ENCODE data around the gene MCAM. TPM values are rescaled to one million over a fixed set of nuclear protein-coding genes. Genes with fewer than 3 reads are reported as not detected.

The MCAM gene, protein sequence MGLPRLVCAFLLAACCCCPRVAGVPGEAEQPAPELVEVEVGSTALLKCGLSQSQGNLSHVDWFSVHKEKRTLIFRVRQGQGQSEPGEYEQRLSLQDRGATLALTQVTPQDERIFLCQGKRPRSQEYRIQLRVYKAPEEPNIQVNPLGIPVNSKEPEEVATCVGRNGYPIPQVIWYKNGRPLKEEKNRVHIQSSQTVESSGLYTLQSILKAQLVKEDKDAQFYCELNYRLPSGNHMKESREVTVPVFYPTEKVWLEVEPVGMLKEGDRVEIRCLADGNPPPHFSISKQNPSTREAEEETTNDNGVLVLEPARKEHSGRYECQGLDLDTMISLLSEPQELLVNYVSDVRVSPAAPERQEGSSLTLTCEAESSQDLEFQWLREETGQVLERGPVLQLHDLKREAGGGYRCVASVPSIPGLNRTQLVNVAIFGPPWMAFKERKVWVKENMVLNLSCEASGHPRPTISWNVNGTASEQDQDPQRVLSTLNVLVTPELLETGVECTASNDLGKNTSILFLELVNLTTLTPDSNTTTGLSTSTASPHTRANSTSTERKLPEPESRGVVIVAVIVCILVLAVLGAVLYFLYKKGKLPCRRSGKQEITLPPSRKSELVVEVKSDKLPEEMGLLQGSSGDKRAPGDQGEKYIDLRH
- total RNA-seq, result 491 TPM

DNA sequence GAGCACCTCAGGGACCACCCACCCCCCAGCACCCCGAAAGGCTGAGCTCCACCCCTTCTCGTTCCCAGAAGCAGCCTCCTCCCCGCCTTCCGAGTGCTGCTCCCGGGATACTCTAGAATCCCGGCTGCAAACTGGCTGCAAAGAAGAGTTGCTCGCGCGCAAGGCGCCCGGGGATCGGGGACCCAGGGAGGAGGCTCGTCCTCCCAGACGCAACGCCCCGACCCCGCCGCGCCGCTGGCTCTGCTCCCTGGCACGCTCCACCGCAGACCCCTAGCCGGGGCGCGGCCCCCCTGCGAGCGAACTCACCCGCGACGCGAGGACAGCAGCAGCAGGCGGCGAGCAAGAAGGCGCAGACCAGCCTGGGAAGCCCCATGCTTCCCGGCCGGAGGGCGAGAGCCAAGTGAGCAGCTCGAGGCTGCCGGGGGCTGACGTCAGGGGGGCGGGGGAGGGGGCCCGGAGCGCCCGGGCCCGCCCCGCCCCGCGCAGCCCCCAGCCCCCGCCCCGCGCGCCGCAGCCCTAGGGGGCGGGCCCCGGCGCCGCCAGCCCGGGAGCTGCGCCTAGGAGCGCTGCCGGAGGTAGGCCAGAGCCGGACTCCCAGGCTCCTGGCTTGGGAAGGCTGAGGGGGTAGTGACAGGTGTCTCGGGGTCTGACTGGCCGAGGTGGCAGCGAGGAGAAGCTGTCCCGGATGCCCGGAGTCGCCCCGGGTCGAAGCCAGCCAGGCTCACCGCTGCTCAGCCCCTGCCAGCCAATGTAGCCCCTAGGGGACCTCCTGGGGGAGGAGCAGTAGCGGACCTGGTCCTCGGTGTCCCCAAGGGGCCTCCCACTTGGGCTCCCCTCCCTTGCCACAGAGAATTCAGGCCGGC is at the start of gene MCAM:
Gene MCAM (minus strand): TSS at position 402 of the 863 bp plus-strand sequence. CDS start 29 bp downstream, at position 373.
- peak; percentile 87 for DNase-seq

DNA sequence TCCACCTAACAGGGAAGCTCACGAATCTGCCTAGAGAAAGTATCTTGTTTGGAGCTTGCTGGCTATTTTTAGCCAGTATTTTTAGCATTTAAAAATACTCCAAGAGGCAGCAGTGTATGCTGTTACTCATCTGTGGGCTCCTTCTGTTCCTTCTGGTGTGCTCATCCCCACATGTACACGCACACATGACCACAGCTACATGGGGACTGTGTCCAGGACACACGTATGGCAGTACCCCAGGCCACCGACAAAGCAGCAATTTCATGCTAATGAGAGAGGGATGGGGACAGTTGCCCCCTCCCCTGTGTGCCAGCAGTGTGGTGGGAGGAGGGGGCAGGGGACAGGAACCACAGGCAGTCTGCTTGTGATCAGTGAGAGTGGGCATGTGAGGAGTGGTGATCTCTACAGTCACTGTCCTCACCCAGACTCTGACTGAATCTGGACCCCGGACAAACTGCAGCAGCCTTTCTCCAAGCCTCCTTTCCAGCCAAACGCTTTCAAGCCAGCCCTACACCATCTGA is 48.2 kb upstream of the MCAM start:
- peak; percentile 61 for DNase-seq

DNA sequence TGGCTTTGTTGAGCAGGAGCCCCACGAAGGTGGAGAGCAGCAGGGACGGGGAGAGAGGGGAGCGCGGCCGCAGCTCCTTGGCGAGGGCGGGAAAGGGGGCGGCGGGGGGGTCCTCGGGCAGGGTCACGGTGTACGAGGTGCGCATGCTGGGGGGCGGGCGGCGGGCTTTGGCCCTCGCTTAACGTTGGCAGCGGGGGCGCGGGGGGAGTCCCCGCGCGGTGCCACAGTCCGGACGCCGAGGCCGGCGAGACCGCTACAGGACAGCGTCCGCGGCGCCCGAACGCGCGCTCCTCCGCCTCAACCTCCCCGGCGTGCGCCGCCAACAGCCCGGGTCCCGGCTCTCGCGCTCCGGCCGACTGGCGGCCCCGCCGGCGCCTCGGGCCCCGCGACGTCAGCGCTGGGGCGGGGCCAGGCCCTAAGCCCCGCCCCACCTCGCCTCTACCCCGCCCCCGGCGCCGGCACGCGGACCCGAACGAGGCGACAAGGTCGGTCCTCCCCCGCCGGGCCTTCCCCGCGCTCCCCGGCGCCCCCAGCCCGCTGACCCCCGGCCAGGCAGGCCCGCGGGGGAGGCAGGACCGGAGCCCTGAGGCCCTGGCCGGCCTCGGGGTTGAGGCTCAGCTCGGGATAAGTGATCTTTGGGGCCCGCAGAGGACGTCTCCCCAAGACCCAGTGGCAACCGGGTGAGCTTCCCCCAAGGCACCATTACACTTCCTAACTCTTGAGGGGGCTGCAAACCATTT is 47.1 kb upstream of the MCAM start:
- DNase-seq, result peak; percentile 81

DNA sequence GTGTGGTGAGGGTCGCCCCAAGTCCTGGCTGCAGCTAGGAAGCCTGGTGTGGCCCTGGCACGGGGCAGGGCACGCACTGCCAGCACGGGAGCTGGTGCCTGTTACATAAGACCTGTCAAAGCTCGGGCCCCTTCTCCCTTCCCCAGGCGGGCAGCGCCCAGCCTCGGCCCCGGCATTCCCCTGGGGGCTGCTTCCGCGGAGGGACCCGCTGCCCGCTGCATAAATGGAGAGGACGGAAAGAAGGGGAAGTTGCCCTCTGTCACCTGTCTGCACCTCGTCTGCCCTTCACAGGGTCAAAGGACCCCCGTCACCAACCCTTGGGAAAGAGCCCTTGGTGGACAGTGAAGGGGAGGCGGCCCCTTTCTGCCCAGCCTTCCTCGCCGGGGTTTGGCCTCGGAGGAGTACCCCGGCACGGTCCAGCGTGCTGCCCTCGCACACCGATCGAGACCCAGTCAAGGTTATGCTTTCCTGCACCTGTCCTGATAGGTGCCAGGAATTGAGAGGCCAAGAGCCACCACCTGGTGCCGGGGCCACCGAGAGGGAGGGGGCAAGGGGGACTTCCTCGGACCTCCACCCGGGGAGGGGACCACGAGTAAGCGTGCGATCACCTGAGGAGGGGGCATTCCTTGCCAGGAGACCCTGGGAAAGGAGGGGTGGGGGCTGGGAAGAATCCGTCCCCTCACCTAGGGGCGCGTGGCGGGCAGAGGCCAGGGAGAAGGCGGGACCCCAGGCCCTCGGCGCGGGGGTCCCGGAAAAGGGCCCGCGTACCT is 46.3 kb upstream of the MCAM start:
- DNase-seq, result no peak

DNA sequence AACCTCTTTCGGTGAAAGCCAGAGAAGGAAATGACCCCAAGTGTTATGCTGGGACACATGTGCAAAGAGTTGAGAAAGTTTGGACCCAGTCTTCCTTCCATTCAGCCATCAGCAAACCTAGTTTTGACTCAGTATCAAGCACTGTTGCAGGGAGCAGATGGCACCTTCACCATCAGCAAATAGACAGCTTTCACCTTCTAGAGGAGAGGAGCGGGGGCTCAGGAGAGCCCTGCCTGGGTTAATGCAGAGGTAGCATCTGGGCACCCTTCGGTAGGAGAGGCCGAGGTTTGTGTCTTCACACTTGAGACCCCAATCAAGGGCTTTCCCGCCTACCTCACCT is 45.8 kb upstream of the MCAM start:
- no peak for DNase-seq

DNA sequence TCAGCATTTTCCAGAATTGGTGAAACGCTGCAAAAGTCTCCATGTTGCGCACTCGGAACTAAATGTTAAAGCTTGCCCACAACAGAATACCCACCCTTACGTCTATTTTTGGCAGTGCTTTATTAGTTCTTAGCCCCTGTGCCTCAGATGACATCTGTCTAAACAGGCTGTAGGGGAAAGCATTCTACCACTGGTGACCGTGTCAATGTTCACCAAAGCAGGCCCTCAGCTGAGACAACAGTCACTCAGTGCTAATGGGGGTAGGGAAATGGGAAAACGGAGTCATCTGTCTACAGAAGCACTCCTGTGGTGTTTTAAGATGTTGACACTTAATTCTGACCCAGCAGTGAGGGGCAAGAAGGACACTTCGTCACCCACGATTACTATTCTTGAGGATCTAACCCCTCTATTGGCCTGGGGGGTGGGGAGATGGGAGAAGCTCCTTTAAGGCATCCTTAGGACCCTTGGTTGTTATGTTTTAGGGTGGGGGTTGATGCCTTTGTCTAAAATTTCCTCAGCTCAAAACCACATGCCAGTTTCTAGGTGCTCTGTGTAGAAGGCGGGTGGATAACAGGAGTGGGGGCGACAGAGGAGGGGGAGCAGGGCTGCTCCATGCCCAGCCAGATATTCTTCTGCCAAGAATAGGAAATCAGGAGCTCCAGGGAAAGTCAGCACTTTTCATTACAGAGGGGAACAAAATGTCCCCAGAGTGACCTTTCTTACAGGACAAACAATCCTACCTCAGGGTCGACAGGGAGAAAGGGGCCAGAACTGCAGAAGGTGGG is 45.2 kb upstream of the MCAM start:
- DNase-seq, result peak; percentile 60

DNA sequence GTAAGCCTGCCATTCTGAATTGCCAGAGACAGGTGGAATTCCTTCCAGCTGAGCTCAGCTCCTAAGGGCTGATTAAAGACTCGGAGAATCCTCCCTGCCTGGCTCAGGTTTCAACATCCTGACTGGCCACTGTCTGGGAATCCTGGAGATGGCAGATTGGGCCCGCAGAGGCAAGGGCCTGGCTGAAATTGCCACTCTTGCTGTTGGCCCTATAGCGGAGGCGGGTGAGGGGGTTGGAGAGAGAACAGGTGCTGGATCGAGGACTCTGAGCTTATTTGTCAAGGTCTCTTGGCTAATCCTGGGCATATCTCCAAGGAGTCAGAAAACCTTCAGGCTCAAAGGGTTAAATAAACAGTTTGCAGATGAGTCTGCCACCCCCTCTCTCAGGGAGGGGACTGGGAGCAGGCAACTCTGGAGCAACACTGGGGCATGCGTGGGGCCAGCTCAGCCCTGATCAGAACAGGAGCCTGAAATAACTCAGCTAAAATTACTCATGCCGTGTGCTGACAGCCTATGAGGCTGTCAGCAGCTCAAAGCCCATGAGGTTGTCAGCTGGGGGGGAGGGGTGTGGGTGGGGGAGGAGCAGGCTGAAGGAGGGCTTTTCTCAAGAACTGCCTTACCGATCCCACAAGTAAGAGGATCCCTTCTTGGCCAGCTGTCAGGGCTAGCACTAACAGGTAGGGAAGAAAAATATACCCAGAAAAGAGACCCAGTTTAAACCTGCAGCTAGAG is 44.3 kb upstream of the MCAM start:
- DNase-seq, result peak; percentile 88

DNA sequence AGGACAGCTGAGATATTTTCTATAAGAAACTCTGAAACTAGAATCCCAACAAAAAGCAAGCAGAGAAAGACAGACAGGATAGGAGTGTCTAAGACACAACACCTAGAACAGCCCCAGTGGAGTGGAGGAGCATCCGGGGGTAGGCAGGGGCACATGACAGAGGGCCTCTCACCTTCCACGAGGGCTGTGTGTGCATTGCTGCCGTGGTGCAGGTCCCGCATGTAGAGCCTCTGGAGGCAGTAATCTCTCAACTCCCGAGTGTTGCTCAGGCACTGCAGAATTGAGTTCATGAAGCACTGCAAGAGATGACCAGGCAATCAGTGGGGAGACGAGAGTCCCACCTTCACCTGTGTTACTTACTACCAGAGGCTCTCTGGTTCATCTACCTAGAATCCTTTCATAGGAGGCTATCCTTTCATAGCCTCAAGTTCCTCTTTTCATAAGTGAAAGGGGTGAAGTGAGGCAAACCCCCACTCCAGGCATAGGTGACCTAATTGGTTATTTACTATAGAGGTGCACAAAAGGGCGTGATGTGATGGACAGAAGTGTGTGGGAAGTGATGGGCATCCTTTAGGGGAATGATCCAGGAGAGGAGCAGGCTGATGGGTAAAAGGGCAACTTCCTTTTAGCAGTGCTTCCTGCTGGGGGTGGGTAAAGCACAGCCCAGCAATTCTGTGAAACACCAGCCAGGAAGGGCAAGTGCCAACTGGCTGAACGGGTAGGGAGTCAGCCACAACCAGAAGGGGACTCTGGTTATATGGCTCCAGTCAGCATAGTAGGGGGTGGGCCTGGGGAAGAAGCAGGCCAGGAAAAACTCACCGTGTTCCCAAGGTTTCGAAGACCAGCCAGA is 42.7 kb upstream of the MCAM start:
- no peak for DNase-seq

DNA sequence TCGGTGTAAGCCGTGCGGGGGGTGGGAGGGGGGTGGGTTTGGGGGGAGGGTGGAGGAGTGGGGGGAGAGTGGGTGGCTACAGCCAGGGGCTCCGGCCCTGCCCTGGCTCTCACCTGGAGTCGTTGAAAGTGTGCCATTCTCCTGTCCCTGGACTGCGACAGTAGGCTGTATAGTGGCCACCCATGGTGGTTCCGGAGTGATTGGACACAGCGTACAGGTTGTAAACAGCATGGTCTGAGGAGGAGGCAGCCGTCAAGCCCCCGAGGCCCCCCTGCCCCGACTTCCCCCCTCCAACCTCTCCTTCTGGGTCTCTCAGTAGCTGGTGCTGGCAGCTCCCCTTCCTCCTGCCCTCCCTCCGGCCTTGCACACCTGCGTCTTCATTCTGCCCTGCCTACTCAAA is 40.1 kb upstream of the MCAM start:
- no peak for DNase-seq

DNA sequence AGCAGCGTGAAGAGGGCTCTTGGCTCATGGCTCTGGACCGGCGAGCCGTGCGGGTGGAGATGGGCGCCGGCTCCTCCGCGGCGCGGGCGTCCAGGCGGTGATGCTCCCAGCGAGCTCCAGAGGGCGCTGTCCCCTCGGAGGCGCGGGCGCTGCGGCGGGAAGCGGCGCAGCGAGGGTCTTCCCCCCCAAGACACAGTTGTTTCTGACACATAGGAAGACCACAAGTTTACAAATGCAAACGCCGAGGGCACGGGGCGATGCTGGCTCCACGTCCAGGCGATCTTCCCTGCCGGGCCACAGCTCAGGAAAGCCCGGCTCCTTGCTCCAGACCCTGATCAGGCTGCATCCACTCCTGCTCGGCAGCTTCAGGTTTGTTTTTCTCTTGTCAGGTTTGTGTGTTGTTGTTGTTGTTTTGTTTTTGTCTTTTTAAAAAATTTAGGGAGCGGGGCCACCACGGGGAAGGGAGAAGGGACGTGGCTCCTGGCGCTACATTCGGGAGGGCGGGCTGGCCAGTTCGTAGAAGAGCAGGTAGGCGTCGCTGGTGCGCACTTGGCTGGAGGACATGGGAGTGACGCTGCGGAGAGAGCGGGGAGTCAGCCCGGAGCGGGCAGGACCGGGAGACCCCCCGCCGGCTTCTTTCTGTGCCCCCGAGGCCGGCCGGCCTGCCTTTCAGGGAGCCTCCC is 39.6 kb upstream of the MCAM start:
- DNase-seq, result peak; percentile 93

DNA sequence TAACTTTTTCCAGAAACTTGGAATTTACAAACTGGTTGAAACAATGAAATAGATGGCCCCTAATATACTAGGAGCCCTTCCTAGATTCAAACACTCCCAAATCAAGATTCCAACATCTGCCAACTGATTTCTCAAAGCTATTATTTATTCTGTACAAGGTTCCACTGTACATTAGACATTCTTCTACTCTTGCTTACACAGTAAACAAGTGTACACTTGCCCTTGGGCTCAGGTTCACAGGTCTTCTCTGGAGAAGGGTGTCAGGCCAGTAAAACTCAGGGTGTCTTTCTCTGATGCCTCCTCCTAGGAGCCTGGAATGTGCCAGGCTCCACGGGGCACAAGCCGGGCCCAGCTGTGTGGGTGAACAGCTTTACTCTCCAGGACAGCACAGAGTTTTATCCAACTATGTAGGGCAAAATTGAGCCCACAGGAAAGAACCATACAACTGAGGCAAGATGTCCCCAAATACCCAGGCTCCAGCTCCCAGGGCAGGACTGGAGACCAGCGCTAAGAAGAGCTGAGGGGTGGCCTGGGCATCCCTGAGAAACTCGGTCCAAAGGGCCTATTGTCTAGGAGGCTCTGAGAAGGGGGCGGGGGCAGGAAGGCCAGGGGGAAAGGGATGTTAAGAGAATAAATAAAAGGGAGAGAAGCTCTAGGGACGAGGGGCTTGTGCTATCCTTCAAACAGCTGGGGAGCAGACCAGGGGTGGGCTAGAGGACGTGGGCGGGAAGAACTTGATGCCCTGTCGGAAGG is 38.3 kb upstream of the MCAM start:
- DNase-seq, result no peak

DNA sequence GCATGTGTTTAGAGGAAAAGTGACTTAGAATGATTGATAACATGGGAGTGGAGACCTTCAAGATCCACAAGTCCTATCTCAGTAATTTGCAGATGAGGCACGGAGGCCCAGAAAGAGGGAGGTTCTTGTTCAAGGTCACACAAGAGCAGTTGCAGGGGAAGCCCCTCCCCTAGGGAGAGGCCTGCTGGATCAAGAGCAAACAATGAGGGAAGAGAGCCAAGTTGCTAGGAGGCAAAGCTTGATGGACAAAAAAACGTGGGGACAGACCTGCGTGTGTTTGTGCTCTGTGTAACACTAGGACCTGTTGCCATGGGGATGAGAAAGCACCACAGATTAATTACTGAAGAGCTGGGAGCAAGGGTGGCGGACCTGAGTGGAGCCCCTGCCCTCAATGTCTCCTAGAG is 35.9 kb upstream of the MCAM start:
- DNase-seq, result peak; percentile 82

DNA sequence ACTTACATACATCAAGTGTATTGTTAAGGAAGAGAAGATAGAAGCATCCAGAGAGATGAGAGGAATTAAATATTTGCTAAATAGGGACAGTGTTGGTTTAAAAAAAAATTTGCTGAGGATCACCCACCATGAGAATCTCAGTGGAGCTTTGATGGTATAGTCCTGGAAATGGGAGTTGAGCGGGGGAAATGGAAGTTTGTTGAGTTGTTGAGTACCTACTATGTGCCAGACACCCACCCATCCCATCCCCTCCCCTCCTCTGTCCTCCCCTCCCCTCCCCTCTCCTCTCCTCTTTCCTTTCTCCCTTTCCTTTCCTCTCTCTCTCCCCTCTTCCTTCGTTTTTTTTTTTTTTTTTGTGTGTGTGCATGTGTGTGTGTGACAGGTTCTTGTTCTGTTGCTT is 34.3 kb upstream of the MCAM start:
- no peak for DNase-seq

DNA sequence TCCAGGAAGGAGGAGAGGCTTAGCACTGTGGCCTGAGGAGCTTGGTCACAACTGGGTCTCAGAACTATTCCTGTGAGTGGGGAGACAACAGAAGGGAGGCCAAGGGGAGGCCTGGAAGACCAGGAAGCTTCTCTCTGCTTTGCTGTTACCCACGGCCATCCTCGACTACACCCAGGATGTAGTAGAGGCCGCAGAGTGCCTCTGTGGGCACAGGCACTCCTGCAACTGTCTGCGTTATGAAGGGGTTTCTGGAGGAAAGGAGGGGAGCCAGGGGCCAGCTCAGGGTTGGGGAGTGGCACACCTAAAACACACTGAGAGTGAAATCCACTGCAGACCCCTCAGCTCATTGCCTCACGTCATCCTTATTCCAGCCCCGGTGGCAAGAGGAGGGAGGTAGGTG is 33.4 kb upstream of the MCAM start:
- DNase-seq, result no peak

DNA sequence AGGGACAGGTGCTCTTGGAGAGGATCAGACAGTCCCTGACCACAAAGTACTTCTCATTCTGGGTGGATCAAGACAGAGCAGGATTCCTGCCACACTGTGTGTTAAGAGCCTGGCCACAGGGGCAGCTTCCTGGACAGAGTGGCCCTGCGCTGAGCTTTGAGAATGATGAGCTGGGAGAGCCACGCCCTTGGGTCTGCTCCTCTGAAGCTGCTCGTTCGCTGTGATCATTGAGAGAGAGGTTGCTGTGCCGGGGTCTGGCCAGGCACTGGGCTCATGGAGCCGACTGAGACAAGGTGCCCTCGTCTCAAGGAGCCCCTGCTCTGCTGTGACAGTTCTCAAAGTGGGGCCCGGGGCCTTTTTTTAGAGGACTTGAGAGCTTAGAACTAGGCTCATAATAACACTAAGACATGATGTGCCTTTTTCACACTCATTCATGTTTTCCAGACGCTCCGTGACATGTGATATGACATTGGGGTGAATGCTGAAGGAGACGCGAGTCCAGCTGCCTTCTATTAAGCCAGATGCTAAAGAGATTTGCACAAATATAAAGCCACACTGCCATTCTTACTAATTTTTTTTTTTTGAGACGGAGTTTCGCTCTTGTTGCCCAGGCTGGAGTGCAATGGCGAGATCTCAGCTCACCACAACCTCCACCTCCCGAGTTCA is 31.1 kb upstream of the MCAM start:
- DNase-seq, result peak; percentile 73

DNA sequence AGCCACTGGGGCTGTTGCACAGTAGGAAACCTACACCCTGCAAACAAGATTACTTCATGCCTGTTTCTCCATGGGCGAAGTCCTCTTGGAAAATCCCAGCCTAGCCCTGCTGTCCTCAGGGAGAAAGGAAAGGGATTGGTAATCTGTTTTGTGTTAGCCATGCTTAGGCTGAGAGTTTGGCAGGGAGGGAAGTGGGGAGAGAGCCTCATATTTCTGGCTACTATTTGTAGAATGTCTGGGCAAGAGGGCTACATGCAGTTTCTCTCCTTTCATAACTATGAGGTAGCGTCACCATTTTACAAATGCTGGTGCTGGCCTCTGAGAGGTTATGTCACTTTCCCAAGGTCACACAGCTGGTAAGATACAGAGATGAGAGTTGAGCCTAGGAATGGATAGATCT is 30.3 kb upstream of the MCAM start:
- DNase-seq, result no peak

DNA sequence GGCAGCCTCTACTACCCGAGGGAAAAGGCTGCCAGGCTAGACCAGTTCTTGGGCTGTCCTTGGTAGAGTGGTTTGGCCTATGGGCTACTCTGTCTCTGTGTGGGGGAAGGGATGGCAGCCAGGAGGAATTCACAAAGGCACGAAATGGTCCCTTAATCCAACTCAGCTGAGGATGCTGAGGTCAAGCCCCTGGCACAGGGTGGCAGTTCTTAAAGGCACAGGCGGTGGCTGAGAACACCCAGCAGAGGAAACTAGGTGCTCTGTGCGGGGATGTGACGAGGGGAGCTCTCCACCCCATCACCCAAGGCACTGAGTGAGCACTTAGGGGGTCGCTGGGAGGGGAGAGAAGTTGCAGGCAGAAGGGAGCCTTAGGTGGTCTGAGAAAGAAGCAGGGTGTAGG is 29.7 kb upstream of the MCAM start, which contains the start of gene MFRP:
Gene MFRP (minus strand): TSS at position 101 of the 400 bp plus-strand sequence. CDS start 192 bp downstream, outside the sequence.
- no peak for DNase-seq

All from tongue (tissue), 2 donors.